GM18907 (cell line): ENCODE results near the gene CEP162.
"Not testable (repeated sequence)": the region's sequence is repeated elsewhere in the genome, so short reads cannot be mapped to it uniquely, and the experiment has no call there.

Experiments used
- ATAC-seq: cut with Tn5 transposase; IDR thresholded peaks from one replicate; pipeline ENCODE4 v1.9.1; 2021; ENCODE audit warnings: mild to moderate bottlenecking, moderate library complexity; ENCODE audit not compliant: unreplicated experiment

The CEP162 gene

DNA sequence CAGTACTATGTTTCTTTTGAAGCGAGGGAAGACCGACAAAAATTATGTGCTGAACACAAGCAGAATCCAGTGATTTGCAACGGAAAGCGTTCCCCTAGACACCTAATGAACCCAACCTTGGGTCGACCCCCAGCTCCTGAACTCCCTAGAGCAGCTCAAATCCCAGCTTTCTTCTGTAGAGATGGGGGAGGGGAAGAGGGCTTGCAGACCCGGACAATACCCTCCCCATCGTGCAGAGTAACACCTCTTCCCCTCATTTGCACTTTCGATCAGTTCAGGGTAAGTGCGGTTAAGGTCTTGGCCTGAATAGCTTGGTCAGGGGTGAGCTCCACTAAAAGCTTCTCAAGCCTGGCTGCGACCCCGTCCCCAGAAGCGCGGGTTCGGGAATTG, 404 bp downstream of the CEP162 start:
- ATAC-seq: peak; percentile 10

DNA sequence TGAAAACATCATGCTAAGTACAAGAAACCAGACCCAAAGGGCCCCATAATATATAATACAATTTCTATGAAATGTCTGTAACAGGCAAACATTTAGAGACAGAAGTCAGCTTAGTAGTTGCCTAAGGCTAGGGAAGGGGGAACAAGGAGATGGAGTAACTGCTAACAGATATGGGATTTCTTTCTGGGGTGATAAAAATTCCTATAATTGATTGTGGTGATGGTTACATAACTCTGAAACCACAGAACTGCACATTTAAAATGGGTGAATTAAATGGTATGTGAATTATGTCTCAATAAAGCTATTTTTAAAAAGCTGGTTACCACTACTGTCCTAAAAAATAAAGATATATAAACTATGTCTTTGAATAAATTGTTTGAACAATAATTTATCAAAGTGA, 3.2 kb downstream of the CEP162 start:
- ATAC-seq: no peak

DNA sequence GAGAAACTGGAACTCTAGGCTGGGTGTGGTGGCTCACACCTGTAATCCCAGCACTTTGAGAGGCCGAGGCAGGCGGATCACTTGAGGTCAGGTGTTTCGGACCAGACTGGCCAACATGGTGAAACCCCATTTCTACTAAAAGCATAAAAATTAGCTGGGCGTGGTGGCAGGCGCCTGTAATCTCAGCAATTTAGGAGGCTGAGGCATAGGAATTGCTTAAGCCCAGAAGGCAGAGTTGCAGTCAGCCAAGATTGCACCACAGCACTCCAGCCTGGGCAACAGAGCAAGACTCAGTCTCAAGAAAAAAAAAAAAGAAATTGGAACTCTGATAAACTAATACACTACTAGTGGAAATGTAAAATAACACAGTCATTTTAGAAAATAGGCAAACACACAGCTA, 3.8 kb downstream of the CEP162 start:
- ATAC-seq: not testable (repeated sequence)

DNA sequence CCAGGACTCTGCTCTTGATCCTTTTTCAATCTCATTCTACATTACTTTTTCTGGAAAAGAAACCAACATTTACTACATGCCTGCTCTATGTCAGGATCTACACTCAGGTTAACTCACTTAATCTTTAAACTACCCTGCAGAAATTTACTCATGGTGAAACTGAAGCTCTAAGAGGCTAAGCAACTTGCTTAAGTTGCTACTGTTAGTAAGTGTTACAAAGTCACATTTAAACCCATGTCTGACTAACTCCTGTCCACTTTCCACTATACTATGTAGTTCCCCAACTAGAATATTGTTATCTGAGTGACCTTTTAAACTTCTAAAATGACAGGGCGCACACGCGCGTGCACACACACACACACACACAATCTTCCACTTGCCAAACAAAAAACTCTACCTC, 5.0 kb downstream of the CEP162 start:
- ATAC-seq: peak; percentile 46

DNA sequence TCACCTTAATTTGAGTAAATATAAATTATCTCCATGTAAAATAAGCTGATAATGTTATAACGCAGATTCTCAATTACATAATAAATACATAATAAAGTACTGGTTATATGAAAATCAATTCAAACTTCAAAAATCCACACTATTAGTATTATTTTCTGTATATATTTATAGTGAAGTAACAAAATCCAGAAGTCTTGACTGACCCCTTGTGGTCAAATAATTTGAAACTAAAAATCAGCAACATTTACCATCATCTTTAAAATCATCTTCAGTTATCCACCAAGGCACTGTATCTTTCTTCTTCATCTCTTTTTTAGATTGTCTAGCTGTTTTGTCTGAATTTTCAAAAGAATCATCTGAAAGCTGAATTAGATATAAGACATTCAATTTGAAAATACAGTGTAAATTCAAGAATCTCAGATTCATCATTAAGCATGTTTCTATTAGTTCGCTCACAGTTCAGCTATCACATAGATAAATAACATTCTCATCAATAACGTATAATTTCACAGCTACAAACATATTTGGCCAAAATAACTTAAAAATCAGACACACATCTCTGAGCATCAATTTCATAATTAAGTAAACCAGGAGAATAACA, 6.5 kb downstream of the CEP162 start:
- ATAC-seq: no peak

DNA sequence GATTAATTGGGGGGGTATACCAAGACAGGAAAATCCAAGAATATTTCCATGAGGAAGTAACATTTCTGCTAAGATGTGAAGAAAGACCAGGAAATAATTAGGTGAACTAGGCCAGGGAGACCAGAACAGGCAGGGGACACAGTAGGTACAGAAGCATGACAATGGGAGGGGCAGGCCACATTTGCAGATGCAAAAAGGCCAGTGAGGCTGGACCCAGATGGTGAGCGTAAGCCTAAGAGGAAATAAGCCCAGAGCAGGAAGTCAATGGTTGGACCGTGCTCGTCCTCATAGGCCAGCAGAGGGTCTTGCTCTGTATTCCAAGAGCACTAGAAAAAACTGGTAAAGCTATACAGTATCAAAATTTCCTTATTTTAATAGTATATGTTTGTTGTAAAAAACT, 9.4 kb downstream of the CEP162 start:
- no peak for ATAC-seq

DNA sequence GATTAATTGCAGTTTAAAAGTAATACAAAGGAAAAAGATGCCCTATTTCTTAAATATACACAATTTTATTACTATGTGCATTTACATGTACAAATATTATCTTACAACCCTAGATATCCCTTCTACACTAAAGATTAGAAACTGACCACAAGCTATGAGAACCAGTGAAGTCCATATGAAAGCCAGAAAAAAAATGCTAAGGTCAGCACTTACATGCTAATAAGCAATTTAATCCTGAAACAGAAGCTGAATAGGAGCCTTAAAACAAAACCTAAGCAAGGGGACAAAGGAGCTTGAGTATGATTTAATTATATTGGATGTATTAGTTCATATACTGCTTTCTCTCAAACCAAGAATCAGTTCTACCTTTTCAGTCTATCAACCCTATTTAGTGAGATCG, 14.2 kb downstream of the CEP162 start:
- no peak for ATAC-seq

DNA sequence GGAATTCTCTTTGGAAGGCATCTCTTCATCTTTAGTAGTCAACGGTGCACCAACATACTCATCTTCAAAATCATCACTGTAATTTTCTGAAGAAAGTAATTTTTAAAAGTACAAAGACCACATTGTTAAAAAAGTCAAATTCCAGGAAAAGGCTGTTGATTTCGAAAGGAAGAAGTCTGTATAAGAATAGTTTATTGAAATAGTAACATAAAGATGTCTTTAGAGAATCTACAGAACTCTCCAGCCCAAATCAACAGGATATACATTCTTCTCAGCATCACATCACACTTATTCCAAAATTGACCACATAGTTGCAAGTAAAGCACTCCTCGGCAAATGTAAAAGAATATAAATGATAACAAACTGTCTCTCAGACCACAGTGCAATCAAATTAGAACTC, 23.4 kb downstream of the CEP162 start:
- no peak for ATAC-seq

DNA sequence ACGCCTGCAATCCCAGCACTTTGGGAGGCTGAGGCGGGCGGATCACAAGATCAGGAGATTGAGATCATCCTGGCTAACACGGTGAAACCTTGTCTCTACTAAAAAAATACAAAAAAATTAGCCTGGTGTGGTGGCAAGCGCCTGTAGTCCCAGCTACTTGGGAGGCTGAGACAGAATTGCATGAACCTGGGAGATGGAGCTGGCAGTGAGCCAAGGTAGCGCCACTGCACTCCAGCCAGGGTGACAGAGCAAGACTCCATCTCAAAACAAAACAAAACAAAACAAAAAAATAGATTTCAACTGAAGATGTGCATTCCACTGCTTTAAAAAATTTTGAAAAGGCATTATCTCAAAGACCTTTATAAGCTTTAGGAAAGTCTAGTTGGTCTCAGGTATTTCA, 27.5 kb downstream of the CEP162 start:
- not testable (repeated sequence) for ATAC-seq

DNA sequence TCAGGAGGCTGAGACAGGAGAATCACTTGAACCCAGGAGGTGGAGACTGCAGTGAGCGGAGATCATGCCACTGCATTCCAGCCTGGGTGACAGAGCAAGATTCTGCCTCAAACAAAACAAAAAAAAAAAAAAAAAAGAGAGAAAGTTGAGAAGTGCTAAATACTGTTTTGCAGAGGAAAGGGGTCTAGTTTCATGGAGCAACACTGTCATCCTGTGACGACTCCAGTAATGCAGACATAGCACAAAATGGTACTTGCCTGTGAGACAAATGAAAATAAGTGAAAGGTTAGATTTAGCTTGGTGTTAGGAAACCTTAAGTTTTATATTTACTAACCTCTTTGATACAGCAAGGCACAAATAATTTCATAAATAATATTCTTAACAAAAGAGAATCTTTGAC, 29.7 kb downstream of the CEP162 start:
- no peak for ATAC-seq

DNA sequence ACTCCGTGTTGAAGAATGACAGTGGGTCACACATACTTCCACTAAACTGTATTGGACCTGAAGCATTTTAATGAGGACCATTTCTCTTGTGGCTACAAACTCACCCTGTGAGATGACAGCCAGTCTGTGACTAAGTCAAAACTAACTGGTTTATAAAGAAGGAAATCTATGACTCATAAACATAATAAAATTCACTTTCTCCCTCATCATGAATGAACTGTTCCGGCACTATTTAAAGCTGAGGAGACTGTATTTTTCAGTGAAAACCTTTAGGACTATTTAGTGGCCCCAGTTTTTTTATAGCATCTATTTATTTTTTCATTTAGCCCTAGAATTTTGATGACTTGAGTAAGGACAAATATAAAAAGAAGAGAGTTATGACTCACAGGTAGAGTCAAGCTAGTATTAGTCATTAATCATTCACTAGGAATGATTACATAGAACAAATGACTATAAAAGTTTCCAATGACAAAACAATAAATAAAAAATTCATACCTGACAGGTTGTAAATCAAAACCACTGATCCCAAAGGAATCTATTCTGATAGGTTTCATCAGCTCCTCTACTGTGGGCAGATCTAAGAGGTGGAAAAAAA, 34.2 kb downstream of the CEP162 start:
- peak; percentile 59 for ATAC-seq

DNA sequence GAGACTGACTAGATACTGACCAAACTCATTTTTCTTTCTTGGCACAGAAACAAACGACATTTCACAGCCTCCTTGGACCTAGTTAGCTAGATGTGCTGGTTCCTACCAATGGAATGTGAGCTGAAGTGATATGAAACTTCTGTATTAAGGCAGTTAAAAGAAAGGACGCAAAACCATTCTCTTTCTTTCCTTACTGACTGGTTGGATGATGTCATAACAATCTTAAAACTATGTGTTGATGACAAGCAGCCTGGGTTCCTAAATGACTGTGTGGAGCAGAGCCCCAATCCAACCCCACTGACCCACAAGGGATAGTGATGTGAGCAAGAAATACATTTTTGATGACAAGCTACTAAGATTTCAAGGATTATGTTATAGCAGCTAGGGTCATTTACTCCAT, 35.6 kb downstream of the CEP162 start:
- no peak for ATAC-seq

DNA sequence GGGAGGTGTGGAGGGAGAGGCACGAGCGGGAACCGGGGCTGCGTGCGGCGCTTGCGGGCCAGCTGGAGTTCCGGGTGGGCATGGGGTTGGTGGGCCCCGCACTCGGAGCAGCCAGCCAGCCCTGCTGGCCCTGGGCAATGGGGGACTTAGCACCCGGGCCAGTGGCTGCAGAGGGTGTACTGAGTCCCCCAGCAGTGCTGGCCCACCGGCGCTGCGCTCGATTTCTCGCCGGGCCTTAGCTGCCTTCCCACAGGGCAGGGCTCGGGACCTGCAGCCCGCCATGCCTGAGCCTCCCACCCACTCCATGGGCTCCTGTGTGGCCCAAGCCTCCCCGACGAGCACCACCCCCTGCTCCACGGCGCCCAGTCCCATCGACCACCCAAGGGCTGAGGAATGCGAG, 38.1 kb downstream of the CEP162 start:
- ATAC-seq: not testable (repeated sequence)

DNA sequence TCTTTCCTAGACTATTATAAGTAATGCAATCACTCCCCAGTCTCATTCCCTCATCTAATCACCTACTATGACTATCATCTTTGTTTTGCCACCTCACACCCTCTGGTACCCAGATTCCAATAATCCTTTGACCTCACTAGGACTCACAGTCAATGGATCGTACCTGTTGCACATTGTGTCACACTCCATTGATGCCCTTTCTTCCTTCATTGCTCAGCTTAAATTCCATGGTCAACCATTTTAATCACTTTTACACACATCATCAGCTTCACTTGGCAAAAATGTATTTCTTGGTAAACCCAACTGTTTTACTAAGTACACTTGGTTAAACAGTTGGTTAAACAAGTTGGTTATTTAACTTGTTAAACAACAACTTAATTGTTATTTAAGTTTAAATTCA, 44.0 kb downstream of the CEP162 start:
- no peak for ATAC-seq

DNA sequence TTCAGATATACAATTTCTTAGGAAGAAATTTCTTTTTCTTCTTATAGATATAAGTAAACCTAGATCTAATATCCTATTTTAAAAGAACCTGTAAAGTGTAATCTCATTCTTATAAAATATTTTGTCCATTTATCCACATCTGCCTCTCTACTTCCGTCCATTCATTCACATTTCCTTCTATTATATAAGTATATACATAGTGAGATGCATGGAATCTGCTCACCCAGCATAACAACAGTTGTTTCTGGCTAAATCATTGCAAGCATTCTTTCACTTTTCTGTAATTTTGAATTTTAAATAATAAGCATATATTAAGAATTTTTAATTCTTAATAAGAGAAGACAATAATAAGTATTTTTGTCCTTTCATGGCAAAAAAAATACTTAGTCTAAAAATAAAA, 45.4 kb downstream of the CEP162 start:
- ATAC-seq: no peak

DNA sequence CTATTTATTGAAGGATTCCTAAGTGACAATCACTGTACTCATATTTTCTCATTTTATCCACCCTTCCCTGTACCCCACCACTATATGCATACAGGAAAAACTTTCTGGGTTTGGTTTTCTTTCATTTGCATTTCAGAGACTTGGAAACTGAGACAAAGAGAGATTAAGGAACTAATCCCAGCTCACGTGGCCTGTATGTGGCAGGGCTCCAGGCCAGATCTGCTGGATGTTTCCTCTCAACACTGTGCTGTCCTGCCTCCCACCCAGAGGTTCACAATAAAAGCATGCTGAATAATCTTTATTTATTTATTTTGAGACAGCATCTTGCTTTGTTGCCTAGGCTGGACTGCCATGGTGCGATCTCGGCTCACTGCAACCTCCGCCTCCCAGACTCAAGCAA, 50.2 kb downstream of the CEP162 start:
- no peak for ATAC-seq

DNA sequence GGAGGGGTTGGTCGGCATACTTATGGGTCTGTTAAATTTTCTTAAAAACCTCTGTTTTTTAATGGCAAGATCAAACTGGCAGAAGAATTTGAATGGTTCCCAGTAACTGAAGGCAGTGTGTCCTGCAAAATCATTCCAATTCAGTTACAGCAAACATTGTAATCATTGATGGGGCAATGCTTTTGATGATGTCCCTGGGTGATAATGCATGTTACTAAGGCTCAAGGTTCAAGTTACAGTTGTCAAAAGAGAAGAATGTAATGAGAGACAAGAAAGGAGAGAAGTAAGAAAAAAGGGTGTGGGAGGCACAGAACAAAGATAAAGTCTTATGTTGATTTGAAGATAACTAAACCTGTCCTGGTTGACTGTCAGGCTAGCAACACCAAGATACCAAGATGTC, 54.9 kb downstream of the CEP162 start:
- ATAC-seq: no peak

DNA sequence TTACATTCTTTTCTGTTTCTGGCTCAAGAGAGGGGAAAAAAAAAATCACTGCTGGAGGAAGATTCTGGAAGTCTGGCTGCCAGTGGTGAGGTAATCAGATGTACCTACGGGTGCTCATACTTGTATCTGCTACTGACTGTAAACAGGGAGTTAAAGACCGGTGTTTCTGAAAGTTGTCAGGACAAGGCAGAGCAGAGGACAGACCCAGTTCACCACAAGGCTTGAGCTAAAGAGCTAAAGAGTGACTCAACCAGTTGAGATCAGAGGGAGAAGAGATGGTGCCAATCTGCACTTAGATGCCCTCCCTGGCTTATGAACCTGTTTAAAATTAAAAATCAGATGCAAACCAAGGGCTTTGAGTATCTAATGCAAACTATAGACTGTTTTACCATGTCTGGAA, 55.4 kb downstream of the CEP162 start:
- no peak for ATAC-seq

DNA sequence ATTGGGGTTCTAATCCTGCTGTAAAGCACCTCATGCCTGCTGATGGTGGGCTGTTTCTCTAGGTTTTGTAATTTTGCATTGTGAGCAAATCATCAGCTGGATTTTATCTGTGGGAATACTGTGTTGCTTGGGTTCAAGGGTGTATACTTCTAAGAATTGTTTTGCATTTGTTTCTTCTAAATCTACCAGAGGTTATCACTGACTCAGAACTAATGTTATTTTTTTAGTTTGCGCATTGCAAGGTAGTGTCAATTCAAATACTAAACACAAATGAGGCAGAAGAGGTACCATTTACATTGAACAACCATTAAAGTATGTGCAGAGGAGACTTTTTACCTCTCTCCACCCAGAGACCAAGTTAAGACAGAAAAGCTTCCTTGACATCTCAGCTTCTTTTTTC, 60.0 kb downstream of the CEP162 start:
- ATAC-seq: no peak

DNA sequence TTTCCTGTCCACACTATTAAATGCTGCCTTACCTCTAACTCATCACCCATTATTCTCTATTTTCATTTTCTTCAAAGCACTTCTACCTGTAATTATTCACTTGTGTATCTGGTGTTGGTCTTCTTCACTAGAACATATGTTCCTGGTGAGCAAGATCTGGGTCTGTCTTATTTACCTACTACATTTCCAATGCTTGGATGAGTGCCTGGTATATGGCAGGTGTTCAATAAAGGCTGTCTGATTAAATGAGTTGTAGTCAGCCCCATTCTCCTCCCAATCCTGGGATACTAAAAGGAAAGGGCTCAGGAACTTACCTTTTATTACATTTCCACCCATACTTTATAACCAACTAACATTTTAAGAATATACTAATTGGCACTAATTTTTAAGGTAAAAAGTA, 61.0 kb downstream of the CEP162 start:
- ATAC-seq: no peak

DNA sequence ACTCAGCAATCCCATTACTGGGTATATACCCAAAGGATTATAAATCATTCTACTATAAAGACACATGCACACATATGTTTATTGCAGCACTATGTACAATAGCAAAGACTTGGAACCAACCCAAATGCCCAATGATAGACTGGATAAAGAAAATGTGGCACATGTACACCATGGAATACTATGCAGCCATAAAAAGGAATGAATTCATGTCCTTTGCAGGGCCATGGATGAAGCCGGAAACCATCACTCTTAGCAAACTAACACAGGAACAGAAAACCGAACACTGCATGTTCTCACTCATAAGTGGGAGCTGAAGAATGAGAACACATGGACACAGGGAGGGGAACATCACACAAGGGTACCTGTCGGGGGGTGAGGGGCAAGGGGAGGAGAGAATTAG, 63.1 kb downstream of the CEP162 start:
- not testable (repeated sequence) for ATAC-seq

DNA sequence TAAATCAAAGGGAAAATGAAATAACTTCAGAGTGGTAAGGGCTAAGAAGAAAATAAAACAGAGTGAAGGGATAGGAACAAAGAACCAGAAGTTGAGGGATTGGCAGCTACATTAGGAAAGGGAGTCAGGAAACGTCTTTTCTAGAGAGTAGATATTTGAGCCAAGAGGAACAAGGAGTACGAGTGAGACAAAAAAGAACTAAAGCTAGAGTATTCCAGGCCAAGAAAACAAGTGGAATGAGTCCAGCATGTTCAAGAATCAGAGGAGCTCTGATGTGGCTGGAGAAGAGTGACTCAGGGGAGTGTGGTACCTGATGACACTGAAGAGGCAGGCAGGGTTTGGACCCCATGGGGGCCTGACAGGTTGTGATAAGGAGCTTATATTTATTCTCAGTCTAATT, 66.3 kb downstream of the CEP162 start:
- ATAC-seq: no peak

DNA sequence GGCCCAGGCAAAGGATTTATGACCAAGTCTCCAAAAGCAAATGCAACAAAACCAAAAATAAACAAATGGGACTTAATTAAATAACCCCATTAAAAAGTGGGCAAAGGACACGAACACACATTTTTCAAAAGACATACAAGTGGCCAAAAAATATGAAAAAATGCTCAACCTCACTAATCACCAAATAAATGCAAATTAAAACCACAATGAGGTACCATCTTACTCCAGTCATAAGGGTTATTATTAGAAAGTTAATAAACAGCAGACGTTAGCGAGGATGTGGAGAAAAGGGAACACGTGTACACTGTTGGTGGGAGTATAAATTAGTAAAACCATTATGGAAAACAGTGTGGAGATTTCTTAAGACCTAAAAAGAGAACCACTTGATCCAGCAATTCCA, 71.1 kb downstream of the CEP162 start:
- no peak for ATAC-seq
